GM13977 (cell line): ENCODE measurements around the gene PLD1.
"Not testable (repeated sequence)": the region's sequence is repeated elsewhere in the genome, so short reads cannot be mapped to it uniquely, and the experiment has no call there.

Experiments
- DNase-seq: peaks from one replicate; pipeline ENCODE4 v3.0.0; 2012; ENCODE audit warnings: low spot score
- CTCF ChIP-seq: IDR thresholded peaks from 2 replicates; pipeline ENCODE4 v1.5.1; 2012; ENCODE audit warnings: mild to moderate bottlenecking, control low read depth; ENCODE audit not compliant: insufficient read depth; ENCODE audit errors: extremely low read depth, missing control alignments
- in situ Hi-C: fragments of 300-500 bp; cut with MboI; formaldehyde crosslinking; loops from one replicate; pipeline ENCODE4 v1.12.0; 2022; ENCODE audit warnings: low sequenced_read_pairs, low pct_unique_long_range_greater_than_20kb, mixed read lengths, inconsistent platforms; ENCODE audit not compliant: unreplicated experiment

Gene PLD1

GRCh38 chr3:171636666-171637065 lies 173.6 kb downstream of the PLD1 start:
- TF ChIP-seq CTCF = no peak
- DNase-seq = no peak
- in situ Hi-C loops = no loop called here

GRCh38 chr3:171632766-171633165 lies 177.5 kb downstream of the PLD1 start:
- TF ChIP-seq CTCF = no peak
- DNase-seq = no peak
- in situ Hi-C loops = no loop called here

- in situ Hi-C loops, DNase-seq: not testable (repeated sequence)
Observed at GRCh38 chr3:171626799-171627198, 183.5 kb downstream of the PLD1 start.

GRCh38 chr3:171622126-171622525 lies 188.2 kb downstream of the PLD1 start:
- TF ChIP-seq CTCF = no peak
- in situ Hi-C loops = no loop called here
- DNase-seq = no peak

- in situ Hi-C loops = no loop called here
- no peak for DNase-seq
- no peak for TF ChIP-seq CTCF
Observed at GRCh38 chr3:171620825-171621434, 189.4 kb downstream of the PLD1 start.

- in situ Hi-C loops = no loop called here
- no peak for TF ChIP-seq CTCF
- no peak for DNase-seq
Observed at GRCh38 chr3:171616798-171617197, 193.5 kb downstream of the PLD1 start.

GRCh38 chr3:171615686-171616085 lies 194.6 kb downstream of the PLD1 start:
- in situ Hi-C loops = no loop called here
- no peak for TF ChIP-seq CTCF
- no peak for DNase-seq
